ENCODE results near the gene TNNI3.
"Not testable (repeated sequence)": the region's sequence is repeated elsewhere in the genome, so short reads cannot be mapped to it uniquely, and the experiment has no call there.

TNNI3 gene

DNA sequence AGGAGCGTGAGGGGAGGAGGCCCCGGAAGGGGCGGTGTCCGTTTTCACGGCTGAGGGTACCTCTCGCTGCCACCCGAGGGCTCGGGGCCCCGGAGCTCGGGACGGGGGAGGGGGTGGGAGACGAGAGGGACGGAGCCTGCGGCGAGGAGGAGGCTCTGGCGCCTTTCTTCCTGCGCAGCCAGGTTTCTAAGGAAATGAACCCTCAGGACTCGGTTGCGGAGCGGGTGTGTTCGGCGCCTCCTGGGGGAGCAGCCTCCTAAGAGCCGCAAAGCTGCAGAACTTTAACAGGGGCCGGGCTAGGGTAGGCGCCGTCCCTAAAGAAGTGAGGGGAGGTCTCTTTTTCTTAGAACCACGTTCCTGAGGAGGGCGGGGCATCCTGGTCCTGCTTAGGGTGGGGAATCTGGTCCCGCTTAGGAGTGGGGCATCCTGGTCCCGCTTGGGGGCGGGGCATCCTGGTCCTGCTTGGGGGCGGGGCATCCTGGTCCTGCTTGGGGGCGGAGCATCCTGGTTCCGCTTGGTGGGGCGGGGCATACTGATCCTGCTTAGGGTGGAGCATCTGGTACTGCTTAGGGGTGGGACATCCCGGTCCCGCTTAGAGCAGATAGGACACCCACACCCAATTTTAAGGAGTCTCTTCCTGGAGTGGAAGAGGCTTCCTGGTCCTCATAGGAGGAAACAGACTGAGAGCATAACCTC lies 16.3 kb upstream of the TNNI3 start:
- intact Hi-C loops (cut with DNase I), result no loop called here
- DNase-seq, result peak in 6 of 10 donors; percentile 31 to 93 (median 45)

DNA sequence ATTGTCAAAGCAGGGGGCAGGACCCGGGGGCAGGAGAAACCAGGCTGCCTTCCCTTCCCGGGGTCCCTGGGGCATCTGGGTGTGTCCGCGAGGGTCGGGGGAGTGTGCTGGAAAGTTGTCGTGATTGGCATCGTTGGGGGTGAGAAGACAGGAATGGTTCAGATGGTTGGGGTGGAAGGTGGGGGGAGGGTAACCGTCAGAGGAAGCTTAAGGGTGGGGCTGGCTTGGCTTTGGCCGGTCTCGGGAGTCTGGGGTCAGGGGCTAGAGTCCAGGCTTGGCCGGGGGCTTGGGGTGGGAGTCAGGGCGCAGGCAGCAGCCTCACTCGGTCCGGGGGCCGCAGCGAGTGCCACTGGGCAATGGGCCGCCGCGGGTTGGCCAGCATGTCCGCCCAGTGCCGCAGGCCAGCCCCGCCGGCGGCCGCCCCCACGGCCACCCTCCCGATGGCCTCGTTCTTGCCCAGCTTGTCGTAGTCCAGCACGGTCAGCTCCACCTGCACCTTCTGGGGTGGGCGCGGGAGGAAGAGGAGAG lies 15.7 kb upstream of the TNNI3 start:
- DNase-seq, result peak in 1 of 10 donors; percentile 59
- intact Hi-C loops (cut with DNase I), result no loop called here

DNA sequence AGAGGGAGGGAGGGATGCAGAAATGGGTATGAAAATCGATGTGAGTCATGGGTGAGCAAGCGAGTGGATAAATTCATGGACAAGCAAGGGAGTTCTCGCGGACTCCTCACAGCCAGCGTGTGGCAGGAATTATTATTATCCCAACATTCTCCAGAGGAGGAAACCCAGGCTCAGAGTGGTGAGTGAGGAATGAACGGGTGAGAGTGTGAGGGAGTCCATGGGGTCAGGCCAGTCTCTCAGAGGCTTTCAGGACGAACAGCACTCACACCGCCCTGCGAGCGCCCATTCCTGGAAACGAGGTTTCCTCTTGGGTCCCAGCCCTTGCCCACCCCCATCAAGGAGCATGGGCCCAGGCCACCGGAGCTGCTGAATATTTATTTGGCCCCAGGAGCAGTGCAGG lies 15.2 kb upstream of the TNNI3 start:
- no peak for DNase-seq
- intact Hi-C loops (cut with DNase I), result no loop called here

DNA sequence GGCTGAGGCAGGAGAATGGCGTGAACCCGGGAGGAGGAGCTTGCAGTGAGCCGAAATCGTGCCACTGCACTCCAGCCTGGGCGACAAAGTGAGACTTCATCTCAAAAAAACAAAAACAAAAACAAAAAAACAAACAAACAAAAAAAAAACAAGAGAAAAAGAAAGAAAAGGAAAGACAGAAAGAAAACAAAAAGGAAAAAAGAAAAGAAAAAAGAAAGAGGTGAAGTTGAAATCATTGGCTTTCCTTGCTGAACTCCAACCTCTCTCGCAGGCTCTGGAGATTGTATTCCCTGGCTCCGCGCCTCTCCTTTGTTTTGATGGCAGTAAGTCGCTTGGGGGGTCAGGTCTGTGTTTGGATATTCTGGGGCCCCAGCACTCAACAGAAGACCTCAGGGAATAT lies 14.8 kb upstream of the TNNI3 start:
- DNase-seq; intact Hi-C loops (cut with DNase I): not testable (repeated sequence)

DNA sequence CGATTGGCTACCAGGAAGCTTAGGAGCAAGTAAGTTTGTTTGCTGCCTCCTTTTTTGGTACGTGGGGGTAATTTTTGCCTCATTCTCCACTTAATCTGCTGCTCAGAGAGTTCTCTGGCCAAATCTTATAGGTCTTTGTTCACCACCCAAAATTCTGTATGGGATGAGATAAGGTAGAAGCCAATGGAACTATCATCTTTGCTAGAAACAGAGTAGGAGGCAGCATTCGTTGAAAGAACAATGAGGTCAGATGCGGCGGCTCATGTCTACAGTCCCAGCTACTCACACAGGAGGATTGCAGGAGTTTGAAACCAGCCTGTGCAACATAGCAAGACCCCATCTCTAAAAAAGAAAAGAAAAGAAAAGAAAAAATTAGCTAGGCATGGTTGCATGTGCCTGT lies 13.9 kb upstream of the TNNI3 start:
- intact Hi-C loops (cut with DNase I), result no loop called here
- no peak for DNase-seq

DNA sequence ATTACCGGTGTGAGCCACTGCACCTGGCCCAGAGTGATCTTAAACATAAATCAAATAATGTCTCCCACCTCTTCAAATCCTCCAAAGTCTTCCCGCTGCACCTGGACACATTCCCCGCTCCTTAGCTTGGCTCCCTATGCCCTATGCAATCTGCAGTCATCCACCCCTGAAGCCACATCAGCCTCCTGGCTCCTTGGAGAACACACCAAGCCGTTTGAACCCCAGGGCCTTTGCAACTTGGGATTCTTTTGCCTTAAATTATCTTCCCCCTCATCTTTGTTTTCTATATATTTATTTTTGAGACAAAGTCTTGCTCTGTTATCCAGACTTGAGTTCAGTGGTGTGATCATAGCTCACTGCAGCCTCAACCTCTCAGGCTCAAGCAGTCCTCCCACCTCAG lies 11.6 kb upstream of the TNNI3 start:
- intact Hi-C loops (cut with DNase I), result no loop called here
- no peak for DNase-seq

DNA sequence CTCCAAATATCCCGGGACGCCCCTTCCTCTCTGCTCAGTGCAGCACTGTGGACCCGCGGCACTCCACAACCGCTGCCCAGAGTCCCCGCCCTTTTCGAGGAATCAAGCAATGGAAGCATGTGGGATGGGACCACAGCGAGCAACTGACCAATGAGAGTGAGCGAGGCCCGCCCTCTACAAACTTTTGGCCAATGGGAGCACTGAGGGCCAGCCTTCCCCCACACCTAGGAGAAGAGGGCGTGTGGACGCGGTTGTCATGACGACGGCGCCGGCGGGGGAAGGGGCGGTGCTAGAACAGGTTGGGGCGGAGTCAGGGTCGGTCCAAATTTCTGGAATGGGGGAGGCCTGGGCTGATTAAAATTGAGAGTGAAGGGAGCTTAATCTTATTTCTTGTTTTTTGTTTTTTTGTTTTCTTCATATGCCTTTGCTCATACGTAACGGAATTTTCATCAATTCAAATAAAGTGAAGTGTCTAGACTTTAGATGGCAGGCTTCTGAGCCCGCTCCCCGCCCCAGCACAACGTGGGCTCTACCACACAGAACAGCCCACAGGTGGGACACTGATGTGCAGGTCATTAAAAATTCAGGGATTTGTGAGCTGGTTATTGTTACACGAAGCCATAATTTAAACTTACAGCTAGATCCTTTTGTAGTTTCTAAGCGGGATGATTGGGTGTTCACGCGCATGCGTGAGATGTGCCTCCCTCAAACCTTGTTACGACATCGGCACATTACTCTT lies 9.2 kb upstream of the TNNI3 start, which contains the start of gene DNAAF3:
Gene DNAAF3, minus strand, starts transcription at position 84 of the 739 bp plus-strand sequence. CDS start 200 bp downstream, outside the sequence.
- intact Hi-C loops (cut with DNase I), result no loop called here
- peak; percentile 84 to 98 (median 92) for DNase-seq

DNA sequence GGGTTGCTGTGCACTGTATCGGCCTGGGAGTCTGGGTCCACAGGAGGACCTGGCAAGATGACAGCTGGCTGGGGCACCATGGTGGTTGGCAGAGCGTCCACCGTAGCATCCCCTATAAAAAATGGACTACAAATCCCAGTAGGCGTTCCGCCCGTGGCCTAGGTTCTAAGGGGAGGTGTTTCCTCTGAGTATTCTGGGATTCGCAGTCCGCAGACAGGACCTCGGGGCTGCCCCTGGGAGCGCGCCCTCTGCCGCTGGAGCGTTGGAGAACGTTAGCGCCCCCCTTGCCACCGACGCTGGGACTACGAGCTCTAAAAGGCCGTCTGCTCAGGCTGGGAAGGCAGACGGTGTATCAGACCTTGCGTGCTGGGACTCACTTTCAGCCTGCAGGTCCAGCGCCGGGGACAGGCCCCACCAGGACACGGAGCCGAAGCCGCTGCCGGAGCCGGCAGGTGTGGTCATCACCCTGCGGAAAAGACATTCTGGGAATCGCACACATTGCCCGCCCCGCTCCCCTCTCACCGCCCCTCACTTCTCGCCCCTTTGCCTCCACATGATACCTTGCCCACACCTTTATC lies 8.5 kb upstream of the TNNI3 start:
- peak in 8 of 10 donors; percentile 15 to 90 (median 50) for DNase-seq
- intact Hi-C loops (cut with DNase I), result no loop called here

DNA sequence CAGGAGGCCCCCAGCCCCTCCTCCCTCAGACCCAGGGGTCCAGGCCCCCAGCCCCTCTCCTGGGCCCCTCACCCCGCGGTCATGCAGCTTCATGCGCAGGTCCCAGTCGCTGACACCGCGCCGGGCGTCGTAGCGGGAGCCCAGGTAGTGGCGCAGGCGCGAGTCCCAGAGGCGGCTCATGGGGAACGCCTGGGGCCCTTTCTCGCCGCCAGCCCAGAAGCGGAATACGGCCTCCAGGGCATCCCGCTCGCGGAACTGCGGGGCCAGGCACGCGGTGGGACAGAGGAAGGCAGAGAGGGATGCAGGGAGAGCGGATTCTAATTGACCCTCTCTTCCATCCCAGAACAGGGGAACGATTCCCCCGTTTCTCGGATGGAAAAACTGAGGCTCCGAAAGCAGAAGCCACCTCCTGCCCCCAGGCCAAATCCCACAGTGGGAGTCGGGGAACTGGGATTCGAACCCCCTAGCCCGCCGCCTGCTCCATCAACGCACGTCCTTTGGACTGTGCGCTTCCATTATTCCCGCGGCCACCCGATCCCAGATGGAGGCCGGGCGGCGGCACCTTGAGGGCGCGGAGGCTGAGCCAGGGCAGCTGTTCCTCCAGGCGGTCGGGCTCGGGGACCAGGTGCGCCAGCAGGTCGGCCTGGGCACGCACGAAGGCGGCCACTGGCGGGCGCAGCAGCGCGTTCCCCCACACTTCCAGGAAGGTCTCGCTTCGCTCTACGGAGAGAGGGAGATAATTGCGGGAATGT lies 4.2 kb upstream of the TNNI3 start:
- DNase-seq, result no peak
- intact Hi-C loops (cut with DNase I), result no loop called here

DNA sequence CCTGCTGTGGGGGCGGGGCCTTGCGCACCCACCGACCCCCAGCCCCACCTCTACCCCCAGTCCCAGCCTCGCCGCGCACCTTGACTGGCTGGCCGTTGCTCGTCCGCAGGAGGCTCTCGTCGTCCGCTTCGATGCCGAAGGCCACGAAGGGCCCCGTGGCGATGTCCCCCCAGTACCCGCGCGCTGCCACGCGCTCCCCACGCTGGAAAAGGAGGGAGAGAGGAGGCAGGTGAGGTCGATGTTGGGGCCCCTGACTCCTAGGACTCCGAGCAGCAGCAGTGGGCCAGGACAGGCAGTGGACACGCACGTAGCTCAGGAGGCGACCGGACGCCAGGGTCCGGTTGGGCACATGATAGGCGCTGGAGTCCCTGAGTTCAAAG lies 3.4 kb upstream of the TNNI3 start:
- no peak for DNase-seq
- intact Hi-C loops (cut with DNase I), result no loop called here

DNA sequence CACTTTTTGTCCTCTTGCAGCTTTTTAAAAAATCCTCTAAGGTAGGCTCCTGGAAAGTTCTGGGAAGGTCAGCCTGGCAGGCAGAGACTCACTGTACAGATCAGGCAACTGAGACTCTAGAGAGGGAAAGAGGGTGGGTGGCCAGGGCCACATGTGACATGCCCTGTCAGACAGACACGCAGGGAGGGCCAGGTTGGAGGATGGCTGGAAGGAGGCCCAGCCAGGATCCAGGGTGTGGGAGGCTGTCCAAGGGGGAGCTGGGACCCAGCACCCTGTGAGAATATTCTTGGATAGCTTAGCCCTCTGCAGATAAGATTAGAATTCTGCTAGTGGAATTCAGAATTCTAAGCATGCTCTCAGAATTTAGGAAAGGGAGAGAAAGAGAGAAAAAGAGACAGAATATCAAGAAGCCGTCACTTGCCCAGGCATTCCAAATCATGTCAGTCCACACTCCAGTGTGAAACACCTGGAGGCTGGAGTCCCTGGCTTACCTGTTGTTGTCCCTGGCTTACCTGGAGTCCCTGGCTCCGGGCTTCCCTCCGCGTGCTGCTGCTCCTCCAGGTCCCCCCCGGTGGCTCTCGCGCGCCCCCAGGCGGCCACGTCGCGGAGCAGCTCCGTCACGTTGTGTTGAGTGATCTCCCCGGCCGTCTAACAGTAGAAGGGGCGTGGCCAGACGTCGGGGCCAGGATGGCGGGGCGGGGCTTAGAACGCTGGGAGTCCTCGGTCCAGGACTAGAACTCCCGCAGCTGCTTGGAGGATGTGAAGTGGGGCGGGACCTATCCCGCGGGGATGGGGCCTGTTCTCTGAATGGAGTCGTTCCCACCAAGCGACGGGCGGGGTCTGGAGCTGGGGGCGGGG lies 2.8 kb upstream of the TNNI3 start:
- intact Hi-C loops (cut with DNase I), result no loop called here
- peak; percentile 33 to 93 (median 62) for DNase-seq

DNA sequence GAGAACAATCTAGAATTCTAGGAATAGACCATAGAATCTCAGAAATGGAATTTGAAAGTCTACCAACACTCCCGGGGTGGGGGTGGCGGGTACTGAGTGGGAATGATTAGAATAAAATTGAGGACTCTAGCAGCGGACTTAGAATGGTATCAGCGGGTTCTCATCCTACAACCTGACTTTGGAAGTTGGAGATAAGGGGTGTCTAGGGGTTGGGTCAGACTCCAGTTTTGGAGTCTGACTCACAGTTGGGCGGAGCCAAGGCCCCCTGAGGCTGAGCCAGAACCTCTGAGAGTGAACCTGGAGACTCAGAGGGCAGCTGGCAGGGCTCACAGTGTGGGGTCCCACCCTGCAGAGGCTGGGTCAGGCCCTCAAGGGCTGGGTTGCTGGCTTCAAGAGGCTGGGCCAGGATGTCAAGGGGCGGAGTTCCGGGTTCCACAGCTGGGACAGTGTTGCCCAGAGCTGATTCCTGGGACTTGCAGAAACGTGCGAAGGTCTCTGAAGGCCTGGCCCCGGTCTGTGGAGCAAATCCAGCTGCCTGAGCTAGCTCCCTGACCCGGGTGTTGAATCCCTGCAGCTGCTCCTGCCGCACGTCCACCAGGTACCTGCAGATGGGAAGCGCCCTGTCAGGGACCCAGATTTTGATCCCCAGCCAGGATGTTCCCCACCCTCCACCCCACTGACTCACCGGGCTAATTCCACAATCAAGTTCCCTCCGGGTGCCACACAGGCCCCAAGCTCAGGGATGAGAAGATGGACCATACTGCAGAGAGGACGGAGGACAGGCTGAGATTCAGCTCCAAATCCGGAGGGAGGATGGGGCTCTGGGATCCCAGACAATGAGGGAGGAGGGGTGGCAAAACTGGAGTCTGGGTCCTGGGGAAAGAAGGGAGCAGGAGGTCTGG lies 1.6 kb upstream of the TNNI3 start:
- intact Hi-C loops (cut with DNase I), result no loop called here
- DNase-seq, result peak in 1 of 10 donors; percentile 23

DNA sequence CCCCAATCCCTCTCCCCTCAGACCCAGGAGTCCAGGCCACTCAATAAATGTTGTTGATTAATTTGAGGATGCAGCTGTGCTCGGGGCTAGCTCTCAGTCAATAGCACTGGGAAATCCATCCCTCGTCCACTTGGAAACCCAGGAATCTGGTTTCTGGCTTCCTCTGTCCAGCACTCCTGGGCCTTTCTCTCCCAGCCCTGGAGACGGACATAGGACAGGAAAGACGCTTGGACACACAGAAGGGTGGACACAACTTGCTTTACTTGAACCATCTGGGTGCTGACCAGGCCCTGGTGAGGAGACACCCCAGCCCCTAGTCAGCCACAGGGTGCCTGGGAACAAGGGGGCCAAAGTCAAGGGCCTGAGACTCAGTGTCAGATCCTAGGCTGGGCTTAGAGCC lies 891 bp upstream of the TNNI3 start:
- DNase-seq, result no peak
- intact Hi-C loops (cut with DNase I), result no loop called here

DNA sequence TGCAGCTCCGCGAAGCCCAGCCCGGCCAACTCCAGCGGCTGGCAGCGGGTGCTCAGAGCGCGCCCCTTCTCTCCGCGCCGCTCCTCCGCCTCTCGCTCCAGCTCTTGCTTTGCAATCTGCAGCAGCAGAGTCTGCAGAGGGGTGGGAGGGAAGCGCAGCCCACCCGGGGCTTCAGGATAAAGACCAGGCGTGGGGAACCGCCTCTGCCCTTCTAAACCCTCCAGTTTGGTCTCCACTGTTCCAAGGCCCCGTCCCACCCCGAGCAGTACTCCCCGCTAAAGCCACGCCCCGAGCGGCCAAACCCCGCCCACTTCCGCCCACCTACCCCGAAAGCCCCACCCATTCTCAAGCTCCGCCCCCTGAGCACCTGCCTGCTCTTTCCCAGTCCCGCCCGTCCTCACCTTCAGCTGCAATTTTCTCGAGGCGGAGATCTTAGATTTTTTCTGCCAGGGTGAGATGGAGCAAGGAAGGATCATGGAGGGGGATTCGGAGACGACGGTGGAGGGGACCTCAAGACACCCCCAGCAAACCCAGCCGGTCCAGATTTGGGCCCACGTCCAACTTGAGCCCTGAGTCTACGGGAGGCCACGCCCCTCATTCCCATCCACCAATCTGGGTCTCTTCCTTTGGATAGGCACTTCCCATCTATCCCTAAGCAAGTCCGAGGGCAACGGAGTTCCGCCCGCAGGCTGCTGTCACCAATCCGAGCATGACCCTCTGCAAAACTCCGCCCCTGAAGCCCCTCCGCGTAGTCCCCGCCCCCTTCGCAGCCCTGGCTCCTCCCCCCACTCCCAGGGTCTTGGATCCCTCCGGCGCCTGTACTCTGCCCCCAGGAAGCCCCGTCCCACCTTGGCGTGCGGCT lies 1.1 kb downstream of the TNNI3 start:
- no peak for DNase-seq
- intact Hi-C loops (cut with DNase I), result no loop called here

DNA sequence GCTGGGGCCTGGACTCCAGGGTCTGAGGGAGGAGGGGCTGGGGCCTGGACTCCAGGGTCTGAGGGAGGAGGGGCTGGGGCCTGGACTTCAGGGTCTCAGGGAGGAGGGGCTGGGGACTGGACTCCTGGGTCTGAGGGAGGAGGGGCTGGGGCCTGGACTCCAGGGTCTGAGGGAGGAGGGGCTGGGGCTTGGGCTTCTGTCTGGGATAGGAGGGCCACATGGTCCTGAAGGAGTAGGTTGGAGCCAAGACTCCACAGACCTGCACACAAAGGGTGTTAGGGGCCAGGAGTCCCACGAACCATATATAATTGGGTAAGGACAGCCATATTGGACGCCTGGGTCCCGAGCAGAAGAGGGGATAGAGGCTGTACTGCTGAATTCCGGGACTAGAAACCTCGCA lies 1.7 kb downstream of the TNNI3 start:
- intact Hi-C loops (cut with DNase I); DNase-seq: not testable (repeated sequence)

DNA sequence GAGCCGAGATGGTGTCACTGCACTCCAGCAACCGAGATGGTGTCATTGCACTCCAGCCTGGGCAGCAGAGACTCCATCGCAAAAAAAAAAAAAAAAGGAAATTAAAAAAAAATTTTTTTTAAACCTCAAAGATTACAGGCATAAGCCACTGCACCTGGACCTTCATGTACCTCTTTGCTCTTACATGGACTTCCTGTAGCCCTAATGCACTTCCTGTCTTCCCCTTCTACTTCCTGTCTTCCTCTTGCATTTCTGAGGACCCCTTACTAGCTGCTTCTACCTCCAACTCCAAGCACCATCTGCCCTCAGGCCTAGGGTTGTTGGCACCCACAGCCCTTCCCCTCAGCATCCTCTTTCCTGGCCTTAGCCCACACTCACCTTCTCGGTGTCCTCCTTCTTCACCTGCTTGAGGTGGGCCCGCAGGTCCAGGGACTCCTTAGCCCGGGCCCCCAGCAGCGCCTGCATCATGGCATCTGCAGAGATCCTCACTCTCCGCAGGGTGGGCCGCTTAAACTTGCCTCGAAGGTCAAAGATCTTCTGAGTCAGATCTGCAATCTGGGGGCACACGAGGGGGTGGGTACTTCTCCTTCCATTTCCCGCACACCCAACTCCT lies 3.8 kb downstream of the TNNI3 start:
- intact Hi-C loops (cut with DNase I), result no loop called here
- no peak for DNase-seq

DNA sequence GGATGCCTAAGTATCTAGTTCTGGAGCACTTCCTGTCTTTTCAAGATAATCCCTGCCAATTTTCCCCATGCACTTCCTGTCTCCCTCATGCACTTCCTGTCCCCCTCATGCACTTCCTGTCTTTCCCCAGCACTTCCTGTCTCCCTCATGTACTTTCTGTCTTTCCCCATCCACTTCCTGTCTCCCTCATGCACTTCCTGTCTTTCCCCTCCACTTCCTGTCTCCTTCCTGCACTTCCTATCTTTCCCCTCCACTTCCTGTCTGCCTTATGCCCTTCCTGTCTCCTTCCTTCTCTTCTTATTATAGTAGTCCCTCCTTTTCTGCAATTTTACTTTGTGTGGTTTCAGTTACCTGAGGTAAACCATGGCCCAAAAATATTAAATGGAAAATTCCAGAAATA lies 5.5 kb downstream of the TNNI3 start:
- no peak for DNase-seq
- intact Hi-C loops (cut with DNase I), result no loop called here
